A549 (cell line): ENCODE results near the gene LAMB1. TPM values are rescaled to one million over a fixed set of nuclear protein-coding genes. Genes with fewer than 3 reads are reported as not detected.

Source experiments
- ATAC-seq, 2 experiments: fragments of 200-7000 bp in 1 of 2; fragments of >200 bp in 1 of 2; cut with Nextera tagmentation in 1 of 2; cut with Tn5 transposase in 1 of 2; 3 replicates each; pipeline versions ENCODE4 v1.8.0 to v1.9.1; 2018 to 2020; ENCODE audit warnings: mild to moderate bottlenecking in 1 of 2, moderate library complexity in 1 of 2
- CTCF ChIA-PET: fragments of 300-600 bp; sonication (Branson Sonifier 250); formaldehyde crosslinking; extraction: SDS; loops from one replicate; lab custom pipeline; 2021; ENCODE audit warnings: antibody characterized with exemption, inconsistent platforms; lab: Yijun Ruan, JAX
- POLR2A ChIA-PET: fragments of 350-600 bp; formaldehyde crosslinking; extraction: SDS; loops from one replicate; lab custom pipeline; 2021; ENCODE audit warnings: antibody characterized with exemption, inconsistent platforms; lab: Yijun Ruan, JAX
- DNase-seq, 2 experiments: peaks; one replicate each; pipeline versions ENCODE4 v3.0.0 to v3.0.0-alpha.2; 2011 to 2016; ENCODE audit warnings: low read depth in 1 of 2, low spot score in 1 of 2
- FAIRE-seq: peaks from 2 replicates; lab custom pipeline; 2011; peaks lifted over from hg19 to GRCh38; lab: Jason Lieb, UNC
- H3K27ac ChIP-seq, 2 experiments: fragments of >200 bp; sonication (Bioruptor Twin); formaldehyde crosslinking; 3 replicates each; pipeline ENCODE4 v1.5.1; 2016 to 2017
- H3K4me1 ChIP-seq: fragments of >200 bp; sonication (Bioruptor Twin); formaldehyde crosslinking; 3 replicates; pipeline ENCODE4 v1.6.1; 2016
- H3K4me2 ChIP-seq: fragments of >200 bp; sonication (Bioruptor Twin); formaldehyde crosslinking; 3 replicates; pipeline ENCODE4 v1.6.1; 2016
- H3K4me3 ChIP-seq: fragments of >200 bp; sonication (Bioruptor Twin); formaldehyde crosslinking; 3 replicates; pipeline ENCODE4 v1.5.1; 2016
- H3K9me3 ChIP-seq: fragments of >200 bp; sonication (Bioruptor Twin); formaldehyde crosslinking; 3 replicates; pipeline ENCODE4 v1.6.1; 2016
- BHLHE40 ChIP-seq: IDR thresholded peaks from 2 replicates; pipeline ENCODE4 v1.6.1; 2012; ENCODE audit warnings: low read depth, low read length, inconsistent platforms
- CEBPB ChIP-seq, 2 experiments: fragments of >200 bp in 1 of 2; sonication (Bioruptor Twin) in 1 of 2; formaldehyde crosslinking in 1 of 2; IDR thresholded peaks; 2 replicates each; pipeline ENCODE4 v1.6.1; 2012 to 2016
- EHMT2 ChIP-seq: fragments of 200-600 bp; sonication (generic); IDR thresholded peaks from 2 replicates; pipeline ENCODE4 v1.6.1; 2016; ENCODE audit warnings: antibody characterized with exemption, low read depth, mild to moderate bottlenecking, moderate library complexity
- ESRRA ChIP-seq: fragments of 150-350 bp; IDR thresholded peaks from 2 replicates; pipeline ENCODE4 v1.6.1; 2014; ENCODE audit warnings: mild to moderate bottlenecking, low read length, borderline replicate concordance
- HOXA7 ChIP-seq: fragments of 250-450 bp; sonication (Bioruptor Pico); IDR thresholded peaks from 2 replicates; pipeline ENCODE4 v1.5.0; 2020; ENCODE audit warnings: mild to moderate bottlenecking, moderate library complexity
- NFE2L2 ChIP-seq: fragments of 150-350 bp; conservative IDR thresholded peaks from 2 replicates; pipeline ENCODE4 v1.6.1; 2014; ENCODE audit warnings: low read length
- SREBF2 ChIP-seq: fragments of 450-650 bp; IDR thresholded peaks from 2 replicates; pipeline ENCODE4 v1.6.1; 2014; ENCODE audit warnings: mild to moderate bottlenecking, moderate library complexity
- WGBS: methylation state at CpG from one replicate; pipeline ENCODE4 v1.1.6; 2017; ENCODE audit errors: missing lambda C conversion rate; 5-methylcytosine and 5-hydroxymethylcytosine counted together
- polyA plus RNA-seq, 4 experiments: library from polyadenylated mRNA; depleted of rRNA in 3 of 4; stranded (reverse); fragments of >200 nt; fragmentation: RNase III in 1 of 4; extraction: RNeasy Plus Mini Kit Qiagen cat#74134 plus additional on column Dnase treatment in 1 of 4; gene quantifications; 2 replicates in 3 of 4; 3 replicates in 1 of 4; pipeline ENCODE4 v1.2.3, GENCODE V29; 2011 to 2017
- small RNA-seq, 6 experiments: library from RNA; depleted of rRNA; stranded (forward); fragments of <200 nt; gene quantifications; one replicate each; pipeline ENCODE3, GENCODE V24; 2012
- TF ChIP-seq, protein P1 (sequence below): fragments of >200 bp; sonication (Bioruptor Twin); formaldehyde crosslinking; IDR thresholded peaks from 2 replicates; pipeline ENCODE4 v1.6.1; 2016
- TF ChIP-seq, protein P2 (sequence below): fragments of 150-350 bp; IDR thresholded peaks from 2 replicates; pipeline ENCODE4 v1.6.1; 2014; ENCODE audit warnings: low read depth, mild to moderate bottlenecking, low read length

LAMB1 gene
- polyA plus RNA-seq, 2 of the 4 experiments (the other 2 are of a cell fraction) = 142 to 162 TPM

DNA sequence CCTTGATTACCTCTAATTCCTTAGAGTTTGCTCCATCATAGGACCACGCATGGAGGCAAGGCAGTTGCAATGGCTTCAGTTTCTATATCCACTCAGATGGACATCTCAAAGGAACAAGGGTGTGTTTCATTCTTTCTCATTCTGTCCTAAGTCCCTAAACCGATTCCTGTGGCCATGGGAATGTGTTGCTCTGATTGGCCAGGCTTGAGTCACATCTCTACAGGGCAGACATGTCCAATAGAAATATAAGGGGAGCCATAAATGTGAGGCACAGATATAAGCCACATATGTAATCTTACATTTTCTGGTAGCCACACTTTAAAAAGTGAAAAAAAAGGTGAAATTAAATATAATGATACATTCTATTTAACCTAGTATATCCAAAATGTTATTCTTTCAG is 128.8 kb downstream of the LAMB1 start:
- POLR2A ChIA-PET = interaction anchor here (2.4 kb wide), 1 partner anchor 131 kb away, joined by 40 read pairs; the partner anchor contains the start of gene CBLL1

More for the DNA sequence above, 128.8 kb downstream of the LAMB1 start:
- WGBS = 38% methylated on average over 2 of the region's 2 CpGs
- Histone ChIP-seq H3K4me3 (no peak overlapping the region), H3K9me3 (no peaks in the 10 kb centered on the region), H3K4me2 (no peak overlapping the region), H3K27ac (no peak overlapping the region), H3K4me1 (no peaks in the 10 kb centered on the region)
- ATAC-seq = peak in 1 of 2 experiments; percentile 25; a peak in 2 of 6 replicates
- CTCF ChIA-PET = interaction anchor here (0.7 to 8.2 kb wide), 16 partner anchors 13 to 673 kb away, joined by 3 to 132 read pairs (median 4); partner anchors contain the start of gene CBLL1
- no peak for FAIRE-seq
- DNase-seq = no peak
- TF ChIP-seq NFE2L2 (no peak), ESRRA (no peak), HOXA7 (CRISPR knock-in tag) (no peak), EHMT2 (no peak), CEBPB (IDR thresholded peaks at IDR 0.05) (no peak), SREBF2 (no peak), BHLHE40 (no peak)
- TF ChIP-seq, protein P1, sequence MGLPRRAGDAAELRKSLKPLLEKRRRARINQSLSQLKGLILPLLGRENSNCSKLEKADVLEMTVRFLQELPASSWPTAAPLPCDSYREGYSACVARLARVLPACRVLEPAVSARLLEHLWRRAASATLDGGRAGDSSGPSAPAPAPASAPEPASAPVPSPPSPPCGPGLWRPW = no peak
- TF ChIP-seq, protein P2, sequence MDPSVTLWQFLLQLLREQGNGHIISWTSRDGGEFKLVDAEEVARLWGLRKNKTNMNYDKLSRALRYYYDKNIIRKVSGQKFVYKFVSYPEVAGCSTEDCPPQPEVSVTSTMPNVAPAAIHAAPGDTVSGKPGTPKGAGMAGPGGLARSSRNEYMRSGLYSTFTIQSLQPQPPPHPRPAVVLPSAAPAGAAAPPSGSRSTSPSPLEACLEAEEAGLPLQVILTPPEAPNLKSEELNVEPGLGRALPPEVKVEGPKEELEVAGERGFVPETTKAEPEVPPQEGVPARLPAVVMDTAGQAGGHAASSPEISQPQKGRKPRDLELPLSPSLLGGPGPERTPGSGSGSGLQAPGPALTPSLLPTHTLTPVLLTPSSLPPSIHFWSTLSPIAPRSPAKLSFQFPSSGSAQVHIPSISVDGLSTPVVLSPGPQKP = no peak
- TF ChIP-seq, all 56 proteins: peak for 0

Small RNAs within 50 kb of the gene (small RNA-seq; reads per million reads assigned to genes)
- 0 reads per million in 6 experiments for gene RF00012

Other genes with a start within 250 kb of the LAMB1 start
- gene SLC26A3, start 199.9 kb downstream of the LAMB1 start, polyA plus RNA-seq (2011; rRNA removed) = not detected in 2 replicates
- gene SLC26A3, start 199.9 kb downstream of the LAMB1 start, polyA plus RNA-seq (2017; fragmentation: RNase III; extraction: RNeasy Plus Mini Kit Qiagen cat#74134 plus additional on column Dnase treatment) = not detected in 3 replicates
- gene DLD, start 112.0 kb downstream of the LAMB1 start, polyA plus RNA-seq (2011; rRNA removed) = 168 and 179 TPM in 2 replicates
- 122 to 129 TPM (median 125 TPM) in 3 replicates for gene DLD, start 112.0 kb downstream of the LAMB1 start, polyA plus RNA-seq (2017; fragmentation: RNase III; extraction: RNeasy Plus Mini Kit Qiagen cat#74134 plus additional on column Dnase treatment)
- gene LAMB4, start 127.2 kb upstream of the LAMB1 start, polyA plus RNA-seq (2011; rRNA removed) = 0.13 and 0.26 TPM in 2 replicates
- 0.19 to 0.45 TPM (median 0.38 TPM) in 3 replicates for gene LAMB4, start 127.2 kb upstream of the LAMB1 start, polyA plus RNA-seq (2017; fragmentation: RNase III; extraction: RNeasy Plus Mini Kit Qiagen cat#74134 plus additional on column Dnase treatment)